Measurements from ENCODE around the gene CLK2.

DNA sequence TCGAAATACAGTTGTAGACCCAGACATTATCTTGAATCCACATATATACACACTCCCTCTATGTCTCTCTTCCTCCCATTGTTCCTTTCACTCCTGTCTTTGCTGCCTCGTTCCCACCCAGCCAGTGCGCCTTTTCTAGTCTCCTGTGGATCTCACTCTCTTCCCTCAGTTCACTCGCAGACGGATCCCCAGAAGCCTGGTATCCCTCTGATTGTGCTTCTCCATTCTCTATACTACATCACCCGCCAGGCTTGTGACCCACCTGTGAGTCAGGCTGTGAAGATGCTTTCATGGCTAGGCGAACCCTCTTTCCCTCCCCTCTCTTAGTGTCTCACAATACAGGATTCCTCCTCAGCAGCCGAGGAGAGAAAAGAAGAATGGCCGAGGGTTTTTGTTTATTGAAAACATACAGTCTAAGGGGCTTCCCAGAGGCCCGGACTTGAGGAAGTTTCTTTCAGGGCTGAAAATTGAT, 5.4 kb upstream of the CLK2 start:
- TF ChIP-seq, protein P1, sequence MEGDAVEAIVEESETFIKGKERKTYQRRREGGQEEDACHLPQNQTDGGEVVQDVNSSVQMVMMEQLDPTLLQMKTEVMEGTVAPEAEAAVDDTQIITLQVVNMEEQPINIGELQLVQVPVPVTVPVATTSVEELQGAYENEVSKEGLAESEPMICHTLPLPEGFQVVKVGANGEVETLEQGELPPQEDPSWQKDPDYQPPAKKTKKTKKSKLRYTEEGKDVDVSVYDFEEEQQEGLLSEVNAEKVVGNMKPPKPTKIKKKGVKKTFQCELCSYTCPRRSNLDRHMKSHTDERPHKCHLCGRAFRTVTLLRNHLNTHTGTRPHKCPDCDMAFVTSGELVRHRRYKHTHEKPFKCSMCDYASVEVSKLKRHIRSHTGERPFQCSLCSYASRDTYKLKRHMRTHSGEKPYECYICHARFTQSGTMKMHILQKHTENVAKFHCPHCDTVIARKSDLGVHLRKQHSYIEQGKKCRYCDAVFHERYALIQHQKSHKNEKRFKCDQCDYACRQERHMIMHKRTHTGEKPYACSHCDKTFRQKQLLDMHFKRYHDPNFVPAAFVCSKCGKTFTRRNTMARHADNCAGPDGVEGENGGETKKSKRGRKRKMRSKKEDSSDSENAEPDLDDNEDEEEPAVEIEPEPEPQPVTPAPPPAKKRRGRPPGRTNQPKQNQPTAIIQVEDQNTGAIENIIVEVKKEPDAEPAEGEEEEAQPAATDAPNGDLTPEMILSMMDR (IDR thresholded peaks at IDR 0.05 in 8 of 11, conservative IDR thresholded peaks at IDR 0.05 in 3 of 11), result no peak
- TF ChIP-seq POLR2AphosphoS5 (IDR thresholded peaks at IDR 0.05) (no peak), POLR2A (IDR thresholded peaks at IDR 0.05) (no peak)
